Epithelial cell of prostate (primary cell): ENCODE measurements around the gene SIPA1L3.
A peak's percentile ranks its signal among the peaks of the same experiment; 100 is the strongest.

Source experiments
- DNase-seq: peaks from one replicate; pipeline ENCODE4 v3.0.0-alpha.2; 2011; ENCODE audit warnings: low read depth, low spot score
- H3K27ac ChIP-seq: fragments of 450-650 bp; 2 replicates; pipeline ENCODE4 v1.5.1; 2017; ENCODE audit warnings: mild to moderate bottlenecking

The SIPA1L3 gene

GRCh38 chr19:38130399-38130798 lies 223.4 kb downstream of the SIPA1L3 start:
- DNase-seq: no peak
- no peak overlapping the region for H3K27ac ChIP-seq

DNA sequence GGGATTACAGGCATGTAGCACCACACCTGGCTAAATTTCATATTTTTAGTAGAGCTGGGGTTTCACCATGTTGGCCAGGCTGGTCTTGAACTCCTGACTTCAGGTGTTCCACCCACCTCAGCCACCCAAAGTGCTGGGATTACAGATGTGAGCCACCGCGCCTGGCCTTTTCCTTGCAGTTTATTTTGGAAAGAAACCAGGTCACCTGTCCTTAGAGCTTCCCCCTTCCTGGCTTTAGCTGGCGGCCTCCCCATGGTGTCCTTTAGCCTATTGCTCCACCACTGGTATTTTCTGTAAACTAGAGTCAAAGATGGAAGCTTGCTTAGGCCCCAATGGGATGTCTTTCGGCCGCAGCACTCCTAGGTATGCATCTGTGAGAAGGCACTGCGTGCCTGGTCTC lies 225.8 kb downstream of the SIPA1L3 start:
- DNase-seq: no peak

DNA sequence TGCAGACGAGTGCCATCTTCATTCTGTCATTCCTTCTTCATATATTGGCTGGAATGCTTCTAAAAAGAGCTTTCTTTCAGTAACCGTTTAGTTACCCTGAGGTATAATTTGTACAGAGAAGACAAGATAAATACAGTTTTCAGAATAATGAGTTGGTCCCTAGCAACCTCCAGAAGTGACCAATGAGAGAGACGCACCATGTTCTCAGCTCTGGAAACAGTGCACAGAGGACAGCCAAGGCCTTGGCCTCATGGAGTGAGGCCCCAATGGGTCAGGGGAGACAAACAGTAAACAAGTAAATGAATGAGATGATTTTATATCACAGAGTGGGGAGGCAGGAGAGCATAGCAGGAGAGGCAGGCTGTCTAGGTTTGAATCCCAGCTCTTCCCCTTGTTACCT lies 226.3 kb downstream of the SIPA1L3 start:
- DNase-seq: no peak
- no peak overlapping the region for H3K27ac ChIP-seq

More for the DNA sequence above, 225.8 kb downstream of the SIPA1L3 start:
- no peak overlapping the region for H3K27ac ChIP-seq

GRCh38 chr19:38134540-38135149 lies 227.6 kb downstream of the SIPA1L3 start:
- no peak for DNase-seq

GRCh38 chr19:38135150-38135998 lies 228.4 kb downstream of the SIPA1L3 start:
- peak overlapping the region; percentile 38 for H3K27ac ChIP-seq
- DNase-seq: no peak

More at GRCh38 chr19:38134540-38135149, 227.6 kb downstream of the SIPA1L3 start:
- H3K27ac ChIP-seq: peak overlapping the region; percentile 38

- DNase-seq: no peak
- H3K27ac ChIP-seq: no peak overlapping the region
These were observed 232.1 kb downstream of the SIPA1L3 start for GRCh38 chr19:38139122-38139521.

DNA sequence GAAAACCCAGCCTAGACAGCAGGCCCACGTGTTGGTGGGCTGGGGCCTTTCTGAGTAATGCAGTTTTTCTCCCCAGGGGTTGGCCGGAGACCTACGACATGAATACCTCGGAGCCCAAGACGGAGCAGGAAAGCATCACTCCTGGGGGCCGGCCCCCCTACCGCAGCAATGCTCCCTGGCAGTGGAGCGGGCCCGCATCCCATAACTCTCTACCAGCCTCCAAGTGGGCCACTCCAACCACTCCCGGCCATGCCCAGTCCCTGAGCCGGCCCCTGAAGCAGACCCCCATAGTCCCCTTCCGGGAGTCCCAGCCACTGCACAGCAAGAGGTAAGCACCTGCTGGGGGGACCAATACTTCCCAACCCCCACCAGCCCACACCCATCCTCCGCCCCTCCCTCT lies 234.1 kb downstream of the SIPA1L3 start:
- no peak for DNase-seq
- H3K27ac ChIP-seq: no peak overlapping the region

GRCh38 chr19:38142176-38143035 lies 235.4 kb downstream of the SIPA1L3 start:
- DNase-seq: no peak
- H3K27ac ChIP-seq: no peak overlapping the region

GRCh38 chr19:38143847-38144246 lies 236.8 kb downstream of the SIPA1L3 start:
- H3K27ac ChIP-seq: no peak overlapping the region
- no peak for DNase-seq

- no peak overlapping the region for H3K27ac ChIP-seq
- no peak for DNase-seq
These were observed 237.7 kb downstream of the SIPA1L3 start for GRCh38 chr19:38144667-38145066.

DNA sequence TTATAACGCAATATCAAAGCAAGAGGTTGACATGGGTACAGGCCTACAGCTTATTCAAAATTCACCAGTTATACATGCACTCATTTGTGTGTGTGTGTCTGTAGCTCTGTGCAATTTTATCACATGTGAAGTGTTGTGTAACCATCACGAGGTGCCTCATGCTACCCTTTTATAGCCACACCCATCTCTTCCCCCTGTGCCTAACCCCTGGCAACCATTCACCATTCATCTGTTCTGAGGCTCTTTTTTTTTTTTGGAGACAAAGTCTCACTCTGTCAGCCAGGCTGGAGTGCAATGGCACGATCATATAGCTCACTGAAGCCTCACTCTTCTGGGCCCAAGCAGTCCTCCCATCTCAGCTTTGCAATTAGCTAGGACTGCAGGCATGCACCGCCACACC lies 238.6 kb downstream of the SIPA1L3 start:
- no peak for DNase-seq
- H3K27ac ChIP-seq: no peak overlapping the region

GRCh38 chr19:38148337-38148736 lies 241.3 kb downstream of the SIPA1L3 start:
- DNase-seq: no peak
- H3K27ac ChIP-seq: no peak overlapping the region

GRCh38 chr19:38149661-38150061 lies 242.7 kb downstream of the SIPA1L3 start:
- DNase-seq: no peak
- H3K27ac ChIP-seq: no peak overlapping the region

DNA sequence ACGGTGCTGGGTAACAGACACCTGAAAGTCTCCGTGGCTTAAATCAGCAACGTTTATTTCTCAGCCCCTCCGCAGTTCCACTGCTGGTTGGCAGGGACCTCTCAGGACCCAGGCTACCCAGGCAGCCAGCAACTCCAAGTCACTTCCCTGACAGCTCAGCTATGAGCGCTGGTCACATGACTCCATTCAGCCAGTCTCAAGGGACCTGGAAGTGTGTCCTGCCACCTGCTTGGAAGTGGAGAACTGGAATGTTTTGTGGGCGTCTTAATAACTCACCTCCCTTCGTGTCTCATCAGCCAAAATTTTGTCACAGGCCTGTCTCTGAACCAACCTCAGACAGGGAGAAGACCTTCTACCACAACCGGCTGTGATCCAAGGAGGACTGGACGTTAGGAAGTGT lies 244.2 kb downstream of the SIPA1L3 start:
- no peak overlapping the region for H3K27ac ChIP-seq

DNA sequence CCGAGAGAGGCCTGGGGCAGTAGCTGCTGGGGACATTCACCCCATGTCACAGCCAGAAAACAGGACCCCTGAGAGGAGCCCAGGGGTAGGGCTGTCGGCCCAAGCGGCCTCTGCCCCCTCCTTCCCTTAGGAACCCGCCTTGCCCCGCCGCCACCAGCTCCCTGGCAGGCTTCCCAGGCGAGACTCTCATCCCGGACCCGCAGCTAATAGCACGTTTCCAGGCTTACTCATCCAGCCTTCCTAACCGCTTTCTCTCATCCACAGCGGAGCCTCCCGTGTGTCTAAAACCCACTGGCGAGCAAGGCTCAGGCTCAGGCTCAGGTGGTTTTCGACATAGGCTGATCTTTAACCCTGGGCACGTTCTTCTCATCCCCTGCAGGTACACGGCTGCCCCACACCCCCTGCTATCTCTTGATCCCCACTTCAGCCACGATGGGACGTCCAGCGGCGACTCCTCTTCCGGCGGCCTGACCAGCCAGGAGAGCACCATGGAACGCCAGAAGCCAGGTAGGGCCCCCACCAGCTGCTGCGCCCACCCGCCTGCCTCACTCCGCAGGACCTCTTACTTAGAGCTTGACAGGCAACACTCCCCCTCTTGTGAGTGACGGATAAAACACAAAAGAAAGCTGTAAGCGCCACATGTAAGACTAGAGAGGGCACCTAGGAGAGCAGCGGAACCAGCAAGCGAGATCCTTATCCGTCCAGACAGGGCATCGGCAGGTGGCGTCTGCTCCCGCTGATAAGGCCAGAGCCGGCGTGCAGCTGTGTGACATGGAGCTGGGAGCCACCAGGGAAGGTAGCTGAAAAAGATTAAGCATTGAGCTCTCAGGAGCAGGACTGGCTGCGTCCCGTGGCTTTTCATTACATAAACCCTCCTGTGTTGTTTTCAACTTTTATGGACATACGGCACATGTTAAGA lies 245.7 kb downstream of the SIPA1L3 start:
- DNase-seq: no peak
- H3K27ac ChIP-seq: no peak overlapping the region

More for the DNA sequence above, 244.2 kb downstream of the SIPA1L3 start:
- no peak for DNase-seq

DNA sequence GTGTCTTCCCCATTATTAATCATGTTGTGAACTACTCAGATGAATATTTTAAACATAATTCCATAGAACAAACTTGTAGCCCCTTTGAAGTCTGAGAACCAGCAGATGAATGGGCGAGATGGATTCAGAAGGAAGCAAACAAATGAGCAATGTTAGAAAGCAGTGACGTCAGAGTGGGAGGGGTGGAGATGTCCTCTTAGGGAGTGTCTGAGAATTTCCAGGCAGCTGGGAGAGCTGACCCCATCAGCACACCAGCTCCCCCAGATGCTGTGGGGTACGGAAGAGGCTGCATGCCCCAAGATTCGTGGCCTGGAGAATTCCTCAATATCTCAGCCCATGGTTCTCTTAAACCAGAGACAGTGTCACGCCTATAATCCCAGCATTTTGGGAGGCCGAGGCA lies 248.4 kb downstream of the SIPA1L3 start:
- no peak overlapping the region for H3K27ac ChIP-seq
- no peak for DNase-seq

DNA sequence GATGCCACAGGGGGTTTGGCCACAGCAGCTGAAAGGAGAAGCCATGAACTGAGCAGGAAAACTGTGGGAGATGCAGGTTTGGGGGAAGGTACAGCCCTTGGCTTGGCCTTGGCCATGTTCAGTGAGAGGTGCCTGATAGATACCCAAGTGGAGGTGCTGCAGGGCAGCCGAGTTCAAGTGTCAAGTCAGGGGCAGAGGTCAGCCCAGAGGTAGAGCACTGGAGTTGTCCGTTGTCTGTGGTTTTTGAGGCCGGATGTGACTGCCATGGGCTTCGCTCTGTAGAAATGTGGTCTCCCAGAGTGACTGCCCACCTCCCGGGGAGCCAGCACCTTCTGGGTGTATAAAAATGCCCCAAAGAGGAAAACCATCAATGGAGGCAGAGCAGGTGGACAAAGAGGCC lies 251.7 kb downstream of the SIPA1L3 start:
- no peak for DNase-seq

DNA sequence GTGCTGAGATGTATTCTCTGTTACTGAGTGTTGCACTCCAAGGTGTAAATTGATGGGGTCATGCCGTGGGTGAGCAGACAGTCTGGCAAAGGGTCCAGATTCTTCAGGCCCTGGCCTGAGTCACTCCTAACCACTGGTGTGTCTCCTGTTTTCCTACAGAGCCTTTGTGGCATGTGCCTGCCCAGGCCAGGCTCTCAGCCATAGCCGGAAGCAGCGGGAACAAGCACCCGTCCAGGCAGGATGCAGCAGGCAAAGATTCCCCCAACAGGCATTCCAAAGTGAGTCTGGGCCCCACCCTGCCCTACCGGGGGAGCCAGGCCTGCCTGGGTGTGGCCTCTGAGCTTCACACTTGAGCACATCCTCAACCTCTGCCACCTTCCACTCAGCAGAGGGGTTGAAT lies 255.1 kb downstream of the SIPA1L3 start:
- H3K27ac ChIP-seq: peak overlapping the region; percentile 76
- DNase-seq: peak; percentile 24

More for the DNA sequence above, 251.7 kb downstream of the SIPA1L3 start:
- H3K27ac ChIP-seq: no peak overlapping the region

DNA sequence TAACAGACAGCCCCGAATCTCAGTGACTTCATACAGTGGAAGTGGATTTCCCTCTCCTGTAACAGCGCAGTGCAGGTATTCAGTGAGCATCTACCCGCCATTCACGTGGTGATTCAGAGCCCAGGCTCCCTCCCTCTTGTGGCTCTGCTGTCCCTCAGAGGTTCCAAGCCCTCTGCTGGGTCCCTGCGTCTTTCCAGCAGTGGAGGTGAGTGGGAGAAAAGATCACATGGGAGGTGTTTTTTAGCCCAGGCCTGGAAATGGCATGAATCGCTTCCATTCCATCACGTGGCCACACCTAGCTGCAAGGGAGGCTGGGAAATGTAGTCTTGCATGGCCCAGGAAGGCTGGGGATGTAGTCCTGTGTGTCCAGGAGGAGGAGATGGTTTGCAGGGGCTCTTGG lies 255.6 kb downstream of the SIPA1L3 start:
- no peak for DNase-seq
- H3K27ac ChIP-seq: peak overlapping the region; percentile 76
